ENCODE results near the gene STRBP.
"Not testable (repeated sequence)": the region's sequence is repeated elsewhere in the genome, so short reads cannot be mapped to it uniquely, and the experiment has no call there.

STRBP gene

DNA sequence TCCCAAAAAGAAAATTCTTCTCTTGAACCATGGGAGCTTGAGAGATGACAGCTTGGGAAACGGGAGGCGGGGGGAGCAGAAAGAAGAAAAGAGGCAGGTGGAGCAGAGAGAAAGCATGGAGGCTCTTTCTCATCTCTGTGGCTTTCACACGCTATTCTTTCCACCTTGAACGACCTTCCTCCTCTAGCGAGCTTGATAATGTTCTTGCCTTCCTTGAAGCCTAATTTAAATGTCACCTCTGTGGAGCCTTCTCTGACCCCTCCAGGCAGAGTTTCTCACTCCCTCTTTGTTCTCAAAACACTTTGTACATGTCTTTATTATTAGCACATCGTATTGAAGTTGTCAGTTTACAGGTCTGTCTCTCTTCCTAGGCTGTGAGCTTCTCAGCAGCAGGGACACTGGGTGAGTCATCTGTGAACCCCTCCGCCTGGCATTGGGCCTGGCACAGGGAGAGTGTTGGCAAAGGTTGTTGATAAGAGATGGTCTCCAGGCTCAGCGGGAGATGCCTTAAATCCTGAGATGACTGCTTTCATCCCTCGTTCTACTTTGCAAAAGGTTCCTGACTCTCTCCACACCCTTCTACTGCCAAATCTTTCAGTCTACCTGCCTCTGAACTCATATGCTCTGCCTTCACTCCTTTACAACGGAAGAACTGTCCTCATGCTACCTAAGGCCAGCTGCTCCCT lies 14.1 kb upstream of the STRBP start:
- peak; percentile 34 to 51 for DNase-seq

DNA sequence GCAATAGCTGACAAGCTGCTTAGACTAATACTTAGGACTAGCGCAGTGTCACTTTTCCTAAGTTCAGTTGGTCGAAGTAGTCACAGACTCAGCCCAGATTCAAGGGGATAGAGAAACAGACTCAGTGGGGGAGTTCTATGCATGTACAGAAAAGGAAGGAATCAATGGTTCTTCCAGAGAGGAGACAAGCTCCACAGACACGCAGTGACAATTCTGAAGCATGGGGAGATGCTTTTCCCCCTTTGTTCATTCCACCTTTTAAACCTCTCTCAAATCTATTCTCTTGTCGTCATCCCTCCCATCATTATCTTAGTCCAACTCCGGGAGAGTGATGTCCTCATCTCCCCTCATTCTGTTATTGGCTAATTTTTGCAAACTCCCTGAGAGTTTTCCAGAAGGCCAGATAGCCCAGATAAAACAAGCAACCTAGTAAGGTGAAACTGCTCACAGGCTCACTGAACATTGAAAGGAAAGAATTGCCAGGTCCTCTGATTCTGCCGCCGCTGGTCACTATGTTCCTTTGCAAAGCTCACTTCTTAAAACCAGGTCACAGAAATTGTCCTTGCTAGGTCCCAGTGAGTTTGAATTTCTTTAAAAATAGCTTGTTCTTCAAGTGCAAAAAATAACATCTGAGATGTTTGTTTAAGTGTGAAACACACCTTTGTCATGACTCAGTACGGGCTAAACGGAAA lies 13.4 kb upstream of the STRBP start:
- no peak for DNase-seq

DNA sequence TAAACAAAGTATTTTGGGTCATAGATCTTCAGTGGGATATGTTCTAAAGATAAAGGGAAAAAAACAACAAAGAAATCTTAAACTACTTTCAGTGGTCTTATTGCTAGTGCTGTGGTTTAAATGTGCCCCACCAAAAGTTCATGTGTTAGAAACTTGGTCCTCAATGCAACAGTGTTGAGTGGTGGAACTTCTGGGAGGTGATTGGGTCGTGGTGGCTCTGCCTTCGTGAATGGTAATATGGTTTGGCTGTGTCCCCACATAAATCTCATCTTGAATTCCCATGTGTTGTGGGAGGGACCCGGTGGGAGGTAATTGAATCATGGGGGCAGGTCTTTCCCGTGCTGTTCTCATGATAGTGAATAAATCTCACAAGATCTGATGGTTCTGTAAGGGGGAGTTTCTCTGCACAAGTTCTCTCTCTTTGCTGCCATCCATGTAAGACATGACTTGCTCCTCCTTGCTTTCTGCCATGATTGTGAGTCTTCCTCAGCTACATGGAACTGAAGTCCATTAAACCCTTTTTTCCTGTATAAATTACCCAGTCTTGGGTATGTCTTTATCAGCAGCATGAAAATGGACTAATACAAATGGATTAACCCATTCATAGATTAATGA lies 10.6 kb upstream of the STRBP start:
- not testable (repeated sequence) for DNase-seq

DNA sequence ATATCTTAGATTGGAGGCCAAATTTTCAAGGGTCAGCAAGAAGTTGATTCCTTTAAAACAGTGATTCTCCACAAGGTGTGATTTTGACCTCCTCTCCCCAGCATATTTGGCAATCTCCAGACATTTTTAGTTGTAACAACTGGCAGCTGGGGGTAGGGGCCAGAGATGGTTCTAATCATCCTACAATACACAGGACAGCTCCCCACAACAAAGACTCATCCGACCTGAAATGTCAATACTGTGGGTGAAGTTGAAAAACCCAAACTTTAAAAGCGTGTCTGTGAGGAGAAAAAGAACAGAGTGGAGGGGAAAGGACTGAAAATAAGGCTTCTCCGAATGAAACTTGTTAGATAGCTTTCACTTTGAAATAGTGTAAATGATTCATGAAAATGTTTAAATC lies 10.0 kb upstream of the STRBP start:
- DNase-seq, result no peak

DNA sequence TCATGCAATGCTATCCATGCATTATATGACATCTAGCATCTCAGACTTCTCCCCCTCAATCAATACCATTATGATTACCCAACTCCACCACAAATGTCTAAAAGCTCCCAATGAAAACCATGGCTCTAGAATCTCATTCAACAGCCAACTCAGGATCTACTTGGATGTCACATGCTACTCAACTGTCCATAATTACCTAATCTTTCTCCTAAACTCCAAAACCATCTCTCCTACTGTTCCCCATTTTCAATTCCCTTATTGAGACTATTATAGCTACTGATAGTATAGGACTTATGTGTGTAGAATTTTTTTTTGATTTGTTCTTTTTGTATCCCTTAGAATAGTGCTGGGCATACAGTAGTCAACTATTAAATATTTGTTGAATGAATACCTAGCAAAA lies 8.2 kb upstream of the STRBP start:
- DNase-seq, result no peak

DNA sequence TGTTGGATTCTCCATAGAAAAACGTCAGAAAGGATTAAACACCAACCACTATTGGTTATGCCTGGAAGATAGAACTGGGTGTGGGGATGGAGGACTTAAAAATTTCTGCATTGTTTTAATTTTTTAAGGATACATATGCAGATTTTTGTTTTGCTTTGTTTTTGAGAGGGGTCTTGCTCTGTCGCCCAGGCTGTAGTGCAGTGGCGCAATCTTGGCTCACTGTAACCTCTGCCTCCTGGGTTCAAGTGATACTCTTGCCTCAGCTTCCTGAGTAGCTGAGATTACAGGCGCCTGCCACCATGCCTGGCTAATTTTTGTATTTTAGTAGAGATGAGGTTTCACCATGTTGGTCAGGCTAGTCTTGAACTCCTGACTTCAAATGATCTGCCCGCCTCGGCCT lies 2.7 kb upstream of the STRBP start:
- not testable (repeated sequence) for DNase-seq

DNA sequence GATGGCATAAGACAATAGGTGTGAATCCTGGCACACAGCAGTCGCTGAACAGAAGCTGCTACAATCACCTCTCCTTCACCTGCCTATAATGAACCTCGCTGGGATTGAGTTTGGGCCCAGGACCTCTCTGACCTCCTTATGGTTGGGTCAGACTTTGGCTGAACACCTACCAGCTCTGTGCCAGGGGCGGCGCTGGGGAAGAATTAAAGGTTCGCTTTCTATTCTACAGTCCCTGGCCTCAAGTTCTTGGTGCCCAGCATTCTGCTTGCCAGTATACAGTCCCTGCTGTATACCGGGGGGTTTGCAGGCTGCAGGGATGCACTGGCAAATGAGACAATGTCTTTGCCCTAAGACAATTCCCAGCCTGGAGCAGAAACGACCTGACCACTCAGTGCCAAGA lies 895 bp upstream of the STRBP start:
- DNase-seq, result peak; percentile 19 to 32

DNA sequence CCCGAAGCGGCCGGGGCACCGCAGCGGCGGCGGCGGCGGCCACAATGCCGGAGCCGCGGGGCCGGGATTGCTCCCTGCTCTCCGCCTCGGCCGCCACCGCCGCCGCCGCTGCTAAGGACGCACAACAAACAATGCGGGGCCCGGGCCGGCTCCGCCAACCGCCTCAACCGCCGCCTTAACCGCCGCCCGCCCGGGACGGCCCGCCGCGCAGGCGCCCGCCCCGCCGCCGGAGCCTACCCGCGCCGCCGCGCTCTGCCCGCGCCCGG lies 254 bp downstream of the STRBP start:
- DNase-seq, result peak in 1 of 2 experiments; percentile 60

DNA sequence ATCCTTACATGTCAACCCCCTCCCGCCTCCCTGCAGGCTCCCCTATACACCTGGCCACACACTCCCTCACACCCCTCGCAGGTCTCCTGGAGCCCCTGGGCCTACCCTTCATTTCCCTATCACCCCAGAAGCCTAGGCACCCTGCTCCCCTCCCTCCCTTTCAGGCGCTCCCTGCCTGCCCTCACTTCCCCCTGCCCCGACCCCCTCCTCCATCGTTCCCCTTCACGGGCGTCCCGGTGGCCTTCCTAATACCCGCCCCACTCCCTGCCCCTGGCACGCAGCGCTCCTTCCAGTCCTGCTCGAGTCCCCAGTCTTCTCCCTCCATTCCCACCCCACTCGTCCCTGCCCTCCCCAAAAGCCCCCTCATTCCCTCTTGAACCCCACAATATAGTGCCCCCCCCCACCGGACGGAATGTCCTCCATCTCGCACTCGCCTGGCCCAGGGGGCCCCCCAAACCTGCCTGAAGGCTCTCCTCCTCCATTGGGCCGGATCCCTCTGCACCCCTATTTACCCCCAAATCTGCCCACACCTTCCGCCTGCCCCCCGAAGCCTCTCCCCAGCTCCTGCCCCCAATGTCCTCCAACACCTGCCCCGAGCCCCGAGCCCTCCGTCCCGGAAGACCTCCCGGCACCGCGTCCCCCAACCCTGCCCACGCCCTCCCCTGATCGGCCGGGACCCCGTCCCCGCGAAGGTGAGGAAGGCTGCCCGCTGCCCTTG lies 746 bp downstream of the STRBP start:
- no peak for DNase-seq

DNA sequence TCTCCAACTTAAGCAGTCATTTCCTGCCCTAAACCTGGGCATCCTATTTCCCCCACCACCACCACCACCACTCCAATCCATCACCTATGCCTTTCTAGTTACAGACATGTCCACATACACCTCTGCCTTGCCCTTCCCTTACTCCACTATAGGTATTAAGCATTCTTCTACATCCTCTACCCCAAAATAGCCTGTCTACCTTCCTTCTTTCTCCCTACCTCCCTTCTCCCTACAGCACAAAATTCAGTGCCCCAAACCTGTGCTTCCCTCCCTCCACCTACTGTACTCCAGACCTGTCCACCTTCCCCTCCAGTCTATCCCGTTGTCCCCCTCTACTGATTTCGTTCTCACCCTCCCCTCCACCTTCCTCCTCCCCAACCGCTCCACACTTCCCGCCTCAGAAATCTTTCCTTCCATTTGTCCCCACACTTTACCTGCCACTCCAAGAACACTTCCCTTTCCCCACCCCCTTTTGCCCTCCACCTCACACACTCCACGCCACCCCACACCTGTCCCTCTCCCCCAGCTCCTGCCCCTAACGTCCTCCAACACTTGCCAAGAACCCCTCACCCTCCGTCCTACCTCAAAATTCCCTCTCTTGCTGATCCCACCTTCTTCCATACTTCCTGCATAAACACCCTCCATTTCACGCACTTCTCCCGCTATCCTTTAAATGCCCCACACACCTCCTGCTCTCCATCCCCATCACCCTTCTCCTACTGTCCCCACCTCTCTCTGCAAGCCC lies 1.6 kb downstream of the STRBP start:
- no peak for DNase-seq

DNA sequence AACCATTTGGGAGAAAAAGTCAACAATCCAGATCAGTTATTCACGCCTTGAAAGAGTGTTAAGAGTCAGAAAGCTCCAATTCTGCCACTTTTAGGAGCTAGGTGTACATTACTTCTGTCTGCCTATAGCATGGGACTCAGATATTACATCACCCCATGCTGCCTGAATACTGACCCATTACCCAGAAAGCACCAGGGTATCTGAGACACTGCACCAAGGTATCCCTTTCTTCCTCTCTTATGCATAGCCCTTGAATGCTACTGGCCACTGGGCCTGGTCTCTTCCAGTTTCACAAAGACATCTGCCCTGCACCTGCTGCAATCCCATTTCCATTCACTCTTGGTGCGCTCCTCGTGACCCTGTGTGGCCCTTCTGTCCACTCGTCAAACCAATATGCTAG lies 2.6 kb downstream of the STRBP start:
- no peak for DNase-seq

DNA sequence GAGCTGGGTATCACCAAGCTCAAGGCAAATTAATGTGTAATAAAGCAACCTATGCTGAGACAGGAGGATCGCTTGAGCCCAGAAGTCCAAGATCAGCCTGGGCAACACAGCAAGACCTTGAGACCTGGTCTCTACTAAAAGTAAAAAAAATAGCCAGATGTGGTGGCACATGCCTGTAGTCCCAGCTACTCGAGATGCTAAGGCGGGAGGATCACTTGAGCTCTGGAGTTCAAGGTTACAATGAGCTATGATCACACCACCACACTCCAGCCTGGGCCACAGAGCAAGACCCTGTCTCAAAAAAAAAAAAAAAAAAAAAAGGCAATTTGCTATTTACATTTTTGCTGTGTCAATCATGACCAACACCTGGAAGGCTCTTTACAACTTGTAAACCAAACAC lies 5.2 kb downstream of the STRBP start:
- no peak for DNase-seq

DNA sequence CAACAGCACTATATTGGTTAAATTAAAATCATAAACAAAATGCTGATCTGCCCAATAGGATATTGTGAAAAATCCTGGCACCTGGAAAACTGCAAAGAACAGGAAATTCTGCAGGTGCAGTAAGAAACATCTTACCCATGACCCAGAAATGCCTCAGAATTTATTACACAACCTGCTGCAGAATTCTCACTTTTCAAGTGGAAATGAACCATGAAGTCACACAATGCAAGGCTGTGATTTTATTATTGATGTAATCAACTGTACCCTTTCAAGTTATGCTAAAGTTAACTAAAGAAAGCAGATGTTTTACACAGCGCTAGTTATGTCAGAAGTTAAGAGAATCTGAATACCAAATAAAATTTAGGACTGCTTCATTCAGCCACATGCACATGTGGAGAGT lies 6.0 kb downstream of the STRBP start:
- DNase-seq, result no peak

DNA sequence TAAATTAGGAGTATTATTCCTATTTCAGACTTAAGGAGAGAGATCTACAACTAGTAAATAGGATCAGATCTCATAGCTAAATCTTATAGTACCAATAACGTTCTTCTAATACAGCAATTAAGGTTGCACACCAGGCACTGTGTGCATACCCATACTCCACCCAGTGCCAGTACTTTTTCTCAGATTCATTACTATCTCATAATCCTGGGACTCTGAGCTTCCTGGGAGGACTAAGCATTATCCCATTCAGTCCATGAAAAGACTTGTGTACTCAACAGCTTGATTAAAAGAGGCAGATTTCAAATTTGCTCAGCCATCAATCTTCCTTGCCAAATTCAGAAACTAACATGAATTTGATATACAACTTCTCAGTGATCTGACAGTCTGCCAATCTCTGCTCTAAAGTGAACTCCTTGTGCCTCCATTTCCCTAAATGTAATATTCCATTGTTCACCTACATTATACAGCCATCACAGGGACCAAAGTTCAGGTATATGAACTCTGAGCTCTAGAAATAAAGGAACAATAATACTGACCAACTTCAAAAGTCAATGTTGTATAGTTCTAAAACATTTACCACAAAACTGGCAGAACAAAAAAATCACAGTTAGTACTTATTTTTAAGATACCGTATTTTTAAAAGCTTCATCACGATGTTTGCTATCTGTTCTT lies 7.2 kb downstream of the STRBP start:
- no peak for DNase-seq

DNA sequence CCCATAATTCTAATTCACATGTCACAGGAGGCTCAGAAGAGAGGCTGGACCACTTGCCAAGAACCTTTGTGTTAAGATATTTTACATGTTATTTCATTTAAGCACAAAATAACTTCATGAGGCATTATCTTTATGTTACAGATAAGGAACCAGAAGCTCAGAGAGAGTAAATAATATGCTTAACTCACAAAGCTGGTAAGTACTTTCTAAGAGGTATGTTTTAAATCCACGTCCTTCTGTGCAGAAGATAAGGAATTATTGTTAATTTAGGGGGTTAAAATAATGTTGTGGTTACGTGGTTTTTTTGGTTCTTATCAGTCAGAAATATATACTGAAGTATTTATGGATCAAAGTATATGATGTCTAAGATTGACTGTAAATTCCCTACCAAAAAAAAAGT lies 8.0 kb downstream of the STRBP start:
- DNase-seq, result no peak

DNA sequence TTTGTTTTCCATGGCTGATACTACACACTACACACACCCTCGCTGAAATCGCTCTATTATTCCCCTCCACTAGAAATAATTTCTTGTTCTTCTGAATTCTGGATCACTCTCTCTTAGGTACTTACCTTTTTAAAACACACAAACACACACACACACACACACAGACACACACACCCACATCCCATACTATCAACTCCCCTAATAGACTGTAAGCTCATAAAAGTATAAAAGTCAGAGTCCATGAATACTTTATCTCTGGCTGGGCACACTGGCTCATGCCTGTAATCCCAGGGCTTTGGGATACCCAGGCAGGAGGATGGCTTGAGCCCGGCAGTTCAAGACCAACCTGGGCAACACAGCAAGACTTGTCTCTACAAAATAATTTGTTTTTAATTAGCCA lies 11.1 kb downstream of the STRBP start:
- DNase-seq, result no peak

DNA sequence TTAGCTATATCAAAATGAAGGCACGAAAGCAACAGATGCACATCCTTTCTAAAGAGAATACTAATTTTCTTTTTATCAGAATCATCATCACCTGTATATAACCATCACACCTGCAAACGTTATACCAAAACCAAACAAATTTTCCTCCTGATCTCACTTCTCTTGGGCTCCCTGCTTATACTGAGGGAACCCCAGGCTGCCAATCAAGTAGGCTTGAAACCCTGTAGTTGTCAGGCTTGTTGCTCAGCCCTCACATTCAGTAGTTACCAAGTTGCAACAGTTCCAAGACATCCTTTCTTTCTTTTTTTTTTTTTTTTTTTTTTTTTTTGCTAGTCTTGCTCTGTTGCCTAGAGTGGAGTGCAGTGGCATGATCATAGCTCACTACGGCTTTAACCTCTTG lies 12.7 kb downstream of the STRBP start:
- DNase-seq, result no peak

DNA sequence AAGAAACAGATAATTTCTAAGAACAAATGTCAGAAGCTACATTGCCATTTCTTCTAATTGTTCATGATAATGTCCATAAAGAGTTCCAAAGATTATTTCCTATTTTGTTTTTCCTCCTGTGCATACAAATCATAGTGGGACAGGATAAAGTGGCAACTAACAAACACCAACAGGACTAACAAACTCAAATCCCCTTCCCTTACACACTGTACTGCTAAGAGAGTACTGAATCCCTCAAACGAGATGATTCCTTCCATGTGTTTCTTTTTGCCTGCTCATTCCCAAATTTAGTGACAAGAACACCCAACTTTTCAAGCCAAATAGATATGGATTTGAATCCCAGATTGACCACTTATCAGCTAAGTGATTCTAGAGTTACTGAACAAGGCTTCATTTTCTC lies 15.2 kb downstream of the STRBP start:
- DNase-seq, result no peak

DNA sequence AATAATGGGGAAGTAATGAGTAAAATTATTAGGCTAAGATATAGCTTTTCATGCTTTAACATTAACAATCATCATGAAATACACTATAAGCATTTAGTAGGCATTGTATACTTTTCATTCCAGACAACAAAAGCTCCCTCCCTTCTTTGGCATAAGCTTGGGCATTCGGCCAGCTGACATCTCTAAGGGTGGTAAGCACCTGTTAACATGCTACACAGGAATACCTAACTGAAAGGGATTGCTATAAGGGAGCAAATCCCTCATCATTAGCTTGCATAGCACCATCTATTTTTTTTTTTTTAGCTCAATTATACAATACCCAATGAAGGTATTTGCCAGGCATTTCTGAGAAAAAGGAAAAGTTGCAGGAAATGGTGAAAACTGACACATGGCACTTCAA lies 16.6 kb downstream of the STRBP start:
- peak; percentile 3 to 11 for DNase-seq

DNA sequence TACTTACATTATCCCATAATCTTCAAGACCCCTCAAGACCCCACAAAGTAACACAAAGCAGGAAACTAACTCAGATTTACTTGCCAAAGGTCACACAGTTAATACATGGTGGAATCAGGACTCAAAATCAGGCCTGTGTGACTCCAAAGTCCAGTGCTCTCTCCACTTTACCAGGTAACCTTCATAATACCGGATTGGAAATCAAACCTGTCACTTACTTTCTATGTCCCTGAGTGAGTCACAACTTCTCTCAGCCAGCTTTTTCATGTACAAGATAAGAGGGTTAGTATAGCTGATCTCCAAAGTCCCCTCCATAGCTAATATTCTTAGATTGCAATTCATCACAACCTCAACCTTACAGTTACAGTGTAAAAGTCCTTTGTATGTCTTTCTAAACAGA lies 17.1 kb downstream of the STRBP start:
- DNase-seq, result no peak

DNA sequence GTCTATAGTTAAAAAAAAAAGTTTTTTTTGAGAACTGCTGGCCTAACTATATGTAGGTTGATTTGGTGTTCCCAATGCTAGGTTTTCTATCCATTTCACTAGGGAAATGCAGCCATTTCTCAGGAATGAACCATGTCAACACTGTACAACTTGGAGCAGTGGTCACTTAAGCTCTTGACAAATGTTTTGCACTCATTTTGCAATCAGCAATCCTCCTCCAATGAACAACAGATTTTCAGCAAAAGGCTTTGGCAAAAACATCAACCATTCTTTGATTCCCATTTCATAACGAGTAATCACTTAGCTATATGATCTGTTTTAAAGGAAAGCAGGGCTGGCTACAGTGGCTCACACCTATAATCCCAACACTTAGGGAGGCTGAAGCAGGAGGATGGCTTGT lies 17.9 kb downstream of the STRBP start:
- DNase-seq, result no peak

DNA sequence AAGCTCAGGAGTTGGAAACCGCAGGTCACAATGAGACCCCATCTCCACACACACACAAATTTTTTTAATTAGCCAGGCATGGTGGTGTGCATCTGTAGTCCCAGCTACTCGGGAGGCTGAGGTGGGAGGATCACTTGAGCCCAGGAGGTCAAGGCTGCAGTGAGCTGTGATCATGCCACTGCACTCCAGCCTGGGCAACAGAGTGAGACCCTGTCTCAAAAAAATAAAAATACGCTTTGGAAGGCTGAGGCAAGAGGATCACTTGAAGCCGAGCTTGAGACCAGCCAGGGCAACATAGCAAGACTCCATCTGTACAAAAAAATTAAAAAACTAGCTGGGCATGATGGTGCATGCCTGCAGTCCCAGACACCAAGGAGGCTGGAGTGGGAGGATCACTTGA lies 19.2 kb downstream of the STRBP start:
- DNase-seq, result not testable (repeated sequence)

DNA sequence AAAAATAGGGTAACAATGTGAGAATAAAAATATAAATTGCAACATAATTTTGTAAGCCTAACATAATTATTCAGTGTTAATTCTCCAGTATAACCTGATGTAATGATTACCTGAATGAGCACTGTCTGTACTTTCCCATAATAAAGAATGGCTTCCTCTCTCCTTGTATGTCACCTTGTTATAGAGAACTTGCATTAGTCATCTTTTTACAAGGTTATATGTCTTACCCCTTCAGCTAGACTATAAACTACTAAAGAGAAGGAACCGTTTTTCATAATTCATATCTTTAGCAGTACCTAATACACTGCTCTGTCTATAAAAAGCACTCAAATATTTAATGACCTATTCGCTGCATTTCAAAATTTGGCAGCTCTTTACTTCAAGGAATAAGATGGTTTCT lies 19.8 kb downstream of the STRBP start:
- no peak for DNase-seq
